ENCODE data around the gene SAMD4A.

DNA sequence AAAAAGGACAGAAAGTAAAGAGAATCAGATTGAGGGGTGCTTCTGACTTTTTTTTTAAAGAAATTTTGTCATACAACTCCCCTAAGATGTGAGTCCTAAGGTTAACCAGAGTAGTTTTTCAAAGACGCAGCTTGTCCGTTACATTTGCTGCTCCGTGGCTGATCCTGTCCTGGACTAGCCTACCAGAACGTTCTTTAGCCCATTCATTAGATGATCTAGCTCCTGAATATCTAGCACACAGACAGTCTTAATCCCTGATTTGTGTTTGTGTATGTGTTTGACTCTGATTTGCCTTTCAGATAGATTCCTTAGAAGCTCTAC is 60.3 kb downstream of the SAMD4A start:
- TF ChIP-seq CTCF (IDR thresholded peaks at IDR 0.05) (no peak), POLR2A (IDR thresholded peaks at IDR 0.05) (no peak)
